MM.1S (cell line): ENCODE results near the gene LIMS3.
"Not testable (repeated sequence)": the region's sequence is repeated elsewhere in the genome, so short reads cannot be mapped to it uniquely, and the experiment has no call there.

Source experiments
- DNase-seq: peaks from one replicate; pipeline ENCODE4 v3.0.0-alpha.2; 2015
- H2AFZ ChIP-seq: fragments of 300-600 bp; sonication (generic); 2 replicates; pipeline ENCODE4 v1.6.0; 2016; ENCODE audit warnings: antibody characterized with exemption, low read length
- H3F3A ChIP-seq: fragments of 300-600 bp; sonication (generic); 2 replicates; pipeline ENCODE4 v1.6.1; 2016; ENCODE audit warnings: mild to moderate bottlenecking, antibody characterized with exemption, low read length, moderate library complexity, mixed read lengths; ENCODE audit not compliant: insufficient read depth
- H3K27ac ChIP-seq: fragments of 300-600 bp; sonication (generic); 2 replicates; pipeline ENCODE4 v1.5.1; 2016; ENCODE audit warnings: mild to moderate bottlenecking, low read length
- H3K27me3 ChIP-seq: fragments of 300-600 bp; sonication (generic); replicated peaks from 2 replicates; pipeline ENCODE4 v1.6.0; 2016; ENCODE audit warnings: low read length; ENCODE audit not compliant: insufficient read depth
- H3K36me3 ChIP-seq: fragments of 300-600 bp; sonication (generic); replicated peaks from 2 replicates; pipeline ENCODE4 v1.6.1; 2016; ENCODE audit warnings: mild to moderate bottlenecking, low read length, mixed read lengths; ENCODE audit not compliant: insufficient read depth
- H3K4me1 ChIP-seq: fragments of 300-600 bp; sonication (generic); 2 replicates; pipeline ENCODE4 v1.6.1; 2016; ENCODE audit warnings: low read length, mixed read lengths
- H3K4me2 ChIP-seq: fragments of 300-600 bp; sonication (generic); 2 replicates; pipeline ENCODE4 v1.6.0; 2016; ENCODE audit warnings: low read depth, low read length
- H3K4me3 ChIP-seq: fragments of 300-600 bp; sonication (generic); 2 replicates; pipeline ENCODE4 v1.5.1; 2016; ENCODE audit warnings: low read length, mixed read lengths
- H3K79me2 ChIP-seq: fragments of 300-600 bp; sonication (generic); 2 replicates; pipeline ENCODE4 v1.6.1; 2016; ENCODE audit warnings: mixed run types, low read length, mixed read lengths
- H3K9ac ChIP-seq: fragments of 300-600 bp; sonication (generic); 2 replicates; pipeline ENCODE4 v1.6.1; 2016; ENCODE audit warnings: low read length, mixed read lengths
- H3K9me2 ChIP-seq: fragments of 300-600 bp; sonication (generic); replicated peaks from 2 replicates; pipeline ENCODE4 v1.6.1; 2016; ENCODE audit warnings: mild to moderate bottlenecking, low read length, mixed read lengths; ENCODE audit not compliant: insufficient read depth
- H3K9me3 ChIP-seq: fragments of 300-600 bp; sonication (generic); replicated peaks from 2 replicates; pipeline ENCODE4 v1.6.1; 2016; ENCODE audit warnings: mild to moderate bottlenecking, low read length, mixed read lengths; ENCODE audit not compliant: insufficient read depth
- H4K20me1 ChIP-seq: fragments of 300-600 bp; sonication (generic); 2 replicates; pipeline ENCODE4 v1.6.1; 2016; ENCODE audit warnings: mild to moderate bottlenecking, low read length, moderate library complexity, mixed read lengths; ENCODE audit not compliant: insufficient read depth

Gene LIMS3

DNA sequence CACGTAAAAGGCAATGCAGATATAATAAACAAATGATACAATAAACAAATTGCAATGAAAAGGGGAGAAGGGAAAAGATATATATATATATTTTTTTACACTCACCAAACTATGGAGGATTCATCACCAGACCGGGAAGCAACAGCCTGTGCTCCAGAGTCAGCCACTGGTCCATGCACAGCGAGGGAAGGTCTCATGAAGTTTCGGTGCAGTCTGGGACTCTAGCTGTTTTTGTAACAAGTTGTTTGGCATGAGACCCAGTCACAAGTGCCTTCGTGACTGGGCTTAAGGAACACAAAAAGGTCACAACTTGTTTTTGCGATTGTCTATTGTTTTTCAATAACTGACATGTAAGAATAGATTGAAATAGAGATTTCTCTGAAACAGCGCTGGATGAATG is 4.8 kb upstream of the LIMS3 start:
- not testable (repeated sequence) for H2AFZ ChIP-seq, H3K79me2 ChIP-seq, H3K27ac ChIP-seq, H3F3A ChIP-seq, H3K27me3 ChIP-seq, H3K9me2 ChIP-seq, H3K9ac ChIP-seq, H3K4me3 ChIP-seq, H4K20me1 ChIP-seq, DNase-seq, H3K4me1 ChIP-seq, H3K36me3 ChIP-seq, H3K9me3 ChIP-seq, H3K4me2 ChIP-seq

DNA sequence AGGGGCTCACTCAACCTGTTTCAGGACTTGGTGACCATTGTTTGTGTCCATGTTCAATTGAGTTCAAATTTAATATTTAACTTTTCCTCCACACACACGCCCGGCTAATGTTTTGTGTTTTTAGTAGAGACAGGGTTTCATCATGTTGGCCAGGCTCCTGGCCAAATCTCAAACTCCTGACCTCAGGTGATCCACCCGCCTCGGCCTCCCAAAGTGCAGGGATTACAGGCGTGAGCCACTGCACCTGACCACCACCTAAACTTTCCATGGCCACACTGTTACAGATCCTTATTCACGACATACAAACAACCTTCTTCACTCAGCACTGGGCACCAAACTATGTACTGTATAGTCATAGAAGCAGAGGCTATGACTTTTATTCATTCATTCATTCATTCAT is 4.3 kb upstream of the LIMS3 start:
- DNase-seq, H3K9me2 ChIP-seq, H3K9me3 ChIP-seq, H3K27me3 ChIP-seq, H3K79me2 ChIP-seq, H3K4me3 ChIP-seq, H4K20me1 ChIP-seq, H2AFZ ChIP-seq, H3K36me3 ChIP-seq, H3K27ac ChIP-seq, H3K9ac ChIP-seq, H3F3A ChIP-seq, H3K4me1 ChIP-seq, H3K4me2 ChIP-seq: not testable (repeated sequence)

DNA sequence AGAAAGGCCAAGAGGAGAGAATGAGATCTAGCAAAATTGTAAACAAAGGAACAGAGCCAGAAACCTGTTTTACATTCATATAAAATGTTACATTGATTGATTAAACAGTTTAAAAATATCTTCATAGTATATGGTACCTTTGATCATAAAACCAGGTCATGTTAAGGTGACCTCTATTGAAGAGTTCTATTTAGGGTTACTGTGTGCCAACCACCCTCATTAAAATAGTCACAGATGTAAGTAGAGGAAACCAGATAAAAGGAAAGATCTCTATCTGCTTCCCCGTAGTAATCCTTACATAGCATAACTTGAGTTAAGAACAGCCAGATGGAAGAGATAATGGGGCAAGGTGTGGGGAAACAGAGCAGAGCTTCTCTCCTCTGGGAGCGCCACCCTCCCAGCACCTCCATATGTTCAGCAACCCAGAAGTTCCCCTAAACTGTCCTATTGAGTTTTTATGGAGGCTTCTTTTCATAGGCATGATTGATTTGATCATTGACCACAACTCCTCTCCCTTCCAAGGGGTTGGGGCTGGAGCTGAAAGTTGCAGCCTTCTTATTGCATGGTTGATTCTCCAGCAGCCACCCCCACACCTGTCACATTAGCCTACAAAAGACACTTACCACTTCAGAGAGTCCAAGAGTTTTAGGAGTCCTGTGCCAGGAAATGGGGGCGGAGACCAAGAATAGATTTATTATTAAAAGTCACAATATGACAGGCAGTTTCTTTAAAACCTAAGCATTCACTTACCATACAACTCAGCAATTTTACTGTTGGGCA is 3.2 kb upstream of the LIMS3 start:
- not testable (repeated sequence) for H3K79me2 ChIP-seq, H3K27me3 ChIP-seq, H3K4me1 ChIP-seq, H3K9ac ChIP-seq, H3K9me3 ChIP-seq, DNase-seq, H3K4me3 ChIP-seq, H3K9me2 ChIP-seq, H2AFZ ChIP-seq, H3K27ac ChIP-seq, H3F3A ChIP-seq, H3K4me2 ChIP-seq, H3K36me3 ChIP-seq, H4K20me1 ChIP-seq

DNA sequence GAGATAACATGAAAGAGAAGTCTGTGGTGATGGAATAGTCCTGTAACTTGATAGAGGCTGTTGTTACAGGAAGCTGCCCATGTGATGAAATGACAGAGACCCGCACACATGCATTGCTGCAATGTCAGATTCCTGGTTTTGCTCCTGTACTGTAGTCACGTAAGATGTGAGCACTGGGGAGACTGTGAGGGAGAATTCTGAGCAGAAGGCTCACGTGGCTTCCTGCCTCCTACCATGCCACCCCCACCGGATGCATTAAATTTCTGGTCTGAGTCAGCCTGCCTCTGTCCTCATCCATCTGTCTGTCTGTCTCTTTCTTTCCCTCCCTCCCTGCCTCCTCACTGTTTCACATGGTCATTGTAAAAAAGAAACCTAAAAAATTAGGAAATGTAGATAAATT is 2.3 kb upstream of the LIMS3 start:
- not testable (repeated sequence) for H2AFZ ChIP-seq, H3K9ac ChIP-seq, H3K36me3 ChIP-seq, H3F3A ChIP-seq, H3K4me2 ChIP-seq, H3K4me3 ChIP-seq, DNase-seq, H4K20me1 ChIP-seq, H3K9me2 ChIP-seq, H3K27me3 ChIP-seq, H3K4me1 ChIP-seq, H3K79me2 ChIP-seq, H3K27ac ChIP-seq, H3K9me3 ChIP-seq

DNA sequence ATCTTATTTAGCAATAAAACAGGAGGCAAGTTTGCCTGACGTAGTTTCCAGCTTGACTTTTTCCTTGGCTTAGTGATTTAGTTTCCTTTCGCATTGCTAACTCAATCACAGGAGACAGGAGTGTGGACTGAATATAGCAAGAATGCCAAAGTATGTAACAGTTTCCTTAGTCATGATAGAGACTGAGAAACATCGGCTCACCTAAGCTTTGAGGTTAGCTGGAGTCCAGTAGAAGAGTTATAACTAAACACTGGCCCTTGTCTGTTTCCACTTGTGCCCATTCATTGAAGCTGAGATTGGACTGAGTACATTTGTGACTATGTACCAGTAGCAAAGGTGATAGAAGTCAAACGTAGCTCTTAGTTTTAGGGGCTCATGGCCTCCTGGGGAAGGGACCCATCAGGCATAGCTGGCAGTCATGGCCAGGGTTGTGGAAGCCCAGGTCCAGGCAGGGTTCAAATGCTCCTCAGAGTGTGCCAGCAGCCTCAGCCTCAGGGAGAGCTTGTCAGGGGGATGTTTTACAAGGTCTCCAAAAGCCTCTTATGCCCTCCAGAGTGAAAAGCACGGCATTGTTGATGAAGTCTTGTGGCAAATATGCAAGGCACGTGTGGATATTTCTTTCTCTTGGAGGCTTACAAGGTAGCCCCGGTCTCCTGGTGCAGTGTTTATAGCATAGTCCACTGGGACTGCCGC is 573 bp upstream of the LIMS3 start:
- not testable (repeated sequence) for H4K20me1 ChIP-seq, H3F3A ChIP-seq, H3K9ac ChIP-seq, H3K79me2 ChIP-seq, H3K27me3 ChIP-seq, H2AFZ ChIP-seq, H3K9me3 ChIP-seq, H3K4me1 ChIP-seq, H3K36me3 ChIP-seq, H3K9me2 ChIP-seq, H3K4me2 ChIP-seq, H3K27ac ChIP-seq, H3K4me3 ChIP-seq, DNase-seq

DNA sequence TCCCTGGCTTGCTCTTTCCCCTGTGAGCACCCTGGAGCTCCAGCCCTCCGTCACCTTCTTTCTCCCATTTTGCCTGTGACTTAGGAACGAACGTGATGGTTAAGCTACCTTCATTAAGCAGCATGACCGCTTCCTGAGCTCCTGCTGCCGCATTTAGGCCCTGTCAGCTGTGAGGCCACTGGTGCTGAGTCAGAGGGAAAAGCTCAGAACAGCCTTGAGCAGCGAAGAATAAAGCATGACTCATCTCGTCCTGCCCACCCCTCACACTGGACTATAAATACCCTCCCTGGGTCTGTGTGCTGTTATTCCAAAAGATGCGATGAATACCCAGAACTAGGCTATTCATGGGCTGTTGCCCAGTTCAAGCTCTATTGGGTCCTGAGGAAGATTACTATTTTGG is 7.3 kb downstream of the LIMS3 start:
- not testable (repeated sequence) for H3K9me3 ChIP-seq, H3K9ac ChIP-seq, H3K27ac ChIP-seq, H3K4me3 ChIP-seq, H3K79me2 ChIP-seq, H3K4me2 ChIP-seq, H4K20me1 ChIP-seq, DNase-seq, H3K4me1 ChIP-seq, H3F3A ChIP-seq, H3K9me2 ChIP-seq, H3K36me3 ChIP-seq, H3K27me3 ChIP-seq, H2AFZ ChIP-seq

DNA sequence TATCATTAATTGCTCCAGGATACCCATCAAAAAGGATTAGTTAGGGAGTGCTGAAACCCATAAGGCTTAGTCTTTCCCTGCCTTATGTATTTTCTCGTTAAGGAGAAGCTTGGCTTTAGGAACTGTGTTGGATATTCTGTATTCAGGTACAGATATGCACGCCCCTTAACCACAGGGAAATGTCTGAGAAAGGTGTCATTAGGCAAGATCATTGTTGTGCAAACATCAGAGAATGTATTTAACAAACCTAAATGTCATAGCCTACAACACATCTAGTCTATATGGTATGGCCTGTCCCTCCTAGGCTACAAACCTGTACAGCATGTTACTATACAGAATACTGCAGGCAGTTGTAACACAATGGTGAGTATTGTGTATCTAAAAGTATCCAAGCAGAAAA is 10.1 kb downstream of the LIMS3 start:
- H2AFZ ChIP-seq, result not testable (repeated sequence)

DNA sequence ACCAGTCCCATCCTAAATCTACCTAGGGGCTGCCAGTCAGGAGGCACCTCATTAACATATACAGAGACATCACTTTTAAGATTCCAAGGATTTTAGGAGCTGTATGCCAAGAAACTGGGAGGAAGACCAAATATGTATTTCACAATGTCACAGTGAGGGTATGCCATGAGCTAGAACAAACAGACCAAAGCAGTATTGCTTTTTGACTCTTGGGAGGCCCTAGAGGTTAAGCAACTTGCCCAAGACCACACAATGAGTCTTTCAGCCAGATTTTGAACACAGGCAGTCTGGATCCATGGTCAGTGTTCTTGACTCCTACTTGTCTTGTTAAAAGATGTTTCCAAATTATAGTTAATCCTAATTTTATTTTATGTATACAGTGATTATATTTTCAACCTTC is 12.3 kb downstream of the LIMS3 start:
- not testable (repeated sequence) for H2AFZ ChIP-seq, H3K9me2 ChIP-seq, H3K9ac ChIP-seq, H3F3A ChIP-seq, H3K36me3 ChIP-seq, H3K27ac ChIP-seq, H3K4me1 ChIP-seq, H3K4me3 ChIP-seq, H3K9me3 ChIP-seq, H4K20me1 ChIP-seq, H3K4me2 ChIP-seq, H3K79me2 ChIP-seq, H3K27me3 ChIP-seq, DNase-seq

More for the DNA sequence above, 10.1 kb downstream of the LIMS3 start:
- H3K9me2 ChIP-seq, H3K4me1 ChIP-seq, H3K36me3 ChIP-seq, H3K27ac ChIP-seq, H4K20me1 ChIP-seq, H3K27me3 ChIP-seq, H3K79me2 ChIP-seq, H3K4me2 ChIP-seq, H3K4me3 ChIP-seq, DNase-seq, H3K9me3 ChIP-seq, H3K9ac ChIP-seq, H3F3A ChIP-seq: not testable (repeated sequence)
